KOPT-K1 (cell line): ENCODE results near the gene UBL7.

Source experiments
- H3K27ac ChIP-seq: fragments of 200-600 bp; sonication (generic); 2 replicates; pipeline ENCODE4 v1.5.1; 2016; ENCODE audit warnings: antibody characterized with exemption, mild to moderate bottlenecking, low read depth, low read length; ENCODE audit not compliant: poor library complexity, severe bottlenecking
- H3K36me3 ChIP-seq: fragments of 200-600 bp; sonication (generic); 2 replicates; pipeline ENCODE4 v1.5.1; 2017; ENCODE audit warnings: antibody characterized with exemption, mild to moderate bottlenecking, low read length, moderate library complexity; ENCODE audit not compliant: insufficient read depth
- H3K9me3 ChIP-seq: fragments of 200-600 bp; sonication (generic); 2 replicates; pipeline ENCODE4 v1.5.1; 2017; ENCODE audit warnings: antibody characterized with exemption, low read length, mild to moderate bottlenecking; ENCODE audit not compliant: insufficient read depth, poor library complexity, severe bottlenecking

UBL7 gene

GRCh38 chr15:74426404-74427281 is 34.3 kb downstream of the UBL7 start:
- H3K36me3 ChIP-seq: peaks cover 64% of the 10 kb centered on the region; the same call in 1 of the 2 replicates

GRCh38 chr15:74425630-74426029 is 35.3 kb downstream of the UBL7 start:
- H3K27ac ChIP-seq: peak overlapping the region; percentile 18
- no peaks in the 10 kb centered on the region for H3K9me3 ChIP-seq
- peaks cover 56% of the 10 kb centered on the region; the same call in 1 of the 2 replicates for H3K36me3 ChIP-seq

More at GRCh38 chr15:74426404-74427281, 34.3 kb downstream of the UBL7 start:
- H3K27ac ChIP-seq: no peak overlapping the region
- no peaks in the 10 kb centered on the region for H3K9me3 ChIP-seq

- Histone ChIP-seq H3K36me3 (peaks cover 56% of the 10 kb centered on the region; the same call in 1 of the 2 replicates), H3K27ac (no peak overlapping the region), H3K9me3 (no peaks in the 10 kb centered on the region)
Observed at GRCh38 chr15:74424901-74425528, 35.9 kb downstream of the UBL7 start.

GRCh38 chr15:74423431-74424257 is 37.3 kb downstream of the UBL7 start:
- Histone ChIP-seq H3K27ac (peak overlapping the region; percentile 57), H3K9me3 (no peaks in the 10 kb centered on the region), H3K36me3 (peaks cover 58% of the 10 kb centered on the region; the same call in 1 of the 2 replicates)

GRCh38 chr15:74422652-74423430 is 38.1 kb downstream of the UBL7 start:
- Histone ChIP-seq H3K27ac (peak overlapping the region; percentile 57), H3K9me3 (no peaks in the 10 kb centered on the region), H3K36me3 (peaks cover 58% of the 10 kb centered on the region; the same call in 1 of the 2 replicates)

GRCh38 chr15:74422265-74422651 is 38.7 kb downstream of the UBL7 start:
- peaks cover 58% of the 10 kb centered on the region for H3K36me3 ChIP-seq
- peak overlapping the region; percentile 57 for H3K27ac ChIP-seq
- no peaks in the 10 kb centered on the region for H3K9me3 ChIP-seq

GRCh38 chr15:74421302-74422245 is 39.4 kb downstream of the UBL7 start:
- peak overlapping the region; percentile 57 for H3K27ac ChIP-seq
- H3K9me3 ChIP-seq: no peaks in the 10 kb centered on the region
- H3K36me3 ChIP-seq: peaks cover 58% of the 10 kb centered on the region

GRCh38 chr15:74420193-74420905 is 40.6 kb downstream of the UBL7 start:
- no peaks in the 10 kb centered on the region for H3K9me3 ChIP-seq
- peak overlapping the region; percentile 57 for H3K27ac ChIP-seq
- peaks cover 59% of the 10 kb centered on the region for H3K36me3 ChIP-seq

GRCh38 chr15:74419432-74419831 is 41.5 kb downstream of the UBL7 start:
- Histone ChIP-seq H3K36me3 (peaks cover 60% of the 10 kb centered on the region), H3K27ac (peak overlapping the region; percentile 35), H3K9me3 (no peaks in the 10 kb centered on the region)

GRCh38 chr15:74418575-74419338 is 42.2 kb downstream of the UBL7 start:
- no peaks in the 10 kb centered on the region for H3K9me3 ChIP-seq
- peak overlapping the region; percentile 35 for H3K27ac ChIP-seq
- peaks cover 60% of the 10 kb centered on the region for H3K36me3 ChIP-seq

GRCh38 chr15:74417670-74418069 is 43.3 kb downstream of the UBL7 start:
- Histone ChIP-seq H3K36me3 (peaks cover 67% of the 10 kb centered on the region), H3K9me3 (no peaks in the 10 kb centered on the region), H3K27ac (peak overlapping the region; percentile 72)

GRCh38 chr15:74417225-74417624 is 43.7 kb downstream of the UBL7 start:
- Histone ChIP-seq H3K9me3 (no peaks in the 10 kb centered on the region), H3K27ac (peak overlapping the region; percentile 72), H3K36me3 (peaks cover 72% of the 10 kb centered on the region)
